NCI-H1092 treated with DMSO at 0.1 percent for 48 hours (cell line): Measurements from ENCODE around the gene ALDOB.
A peak's percentile ranks its signal among the peaks of the same experiment; 100 is the strongest.

Source experiments
- DNase-seq: peaks from one replicate; lab custom pipeline; 2025; lab: John Stamatoyannopoulos, UW

The ALDOB gene

GRCh38 chr9:101455656-101456240 is 20.2 kb upstream of the ALDOB start:
- DNase-seq: no peak

- DNase-seq: no peak
Observed at GRCh38 chr9:101453776-101454570, 18.4 kb upstream of the ALDOB start.

GRCh38 chr9:101451498-101451897 is 15.9 kb upstream of the ALDOB start:
- DNase-seq: no peak

GRCh38 chr9:101450931-101451330 is 15.4 kb upstream of the ALDOB start:
- DNase-seq: no peak

GRCh38 chr9:101449071-101449721 is 13.6 kb upstream of the ALDOB start:
- DNase-seq: peak; percentile 89

- no peak for DNase-seq
Observed at GRCh38 chr9:101448680-101449070, 13.1 kb upstream of the ALDOB start.

- no peak for DNase-seq
Observed at GRCh38 chr9:101446732-101447131, 11.2 kb upstream of the ALDOB start.

GRCh38 chr9:101445353-101446029 is 9.9 kb upstream of the ALDOB start:
- no peak for DNase-seq

- DNase-seq: peak; percentile 93
Observed at GRCh38 chr9:101443364-101443771, 7.8 kb upstream of the ALDOB start.

GRCh38 chr9:101442736-101443135 is 7.2 kb upstream of the ALDOB start:
- peak; percentile 44 for DNase-seq

GRCh38 chr9:101442318-101442717 is 6.7 kb upstream of the ALDOB start:
- DNase-seq: no peak

GRCh38 chr9:101440714-101441230 is 5.2 kb upstream of the ALDOB start:
- DNase-seq: no peak

- no peak for DNase-seq
Observed at GRCh38 chr9:101438523-101438922, 2.9 kb upstream of the ALDOB start.

- no peak for DNase-seq
Observed at GRCh38 chr9:101437806-101438232, 2.2 kb upstream of the ALDOB start.

- DNase-seq: no peak
Observed at GRCh38 chr9:101434998-101435397, 576 bp downstream of the ALDOB start.

- DNase-seq: no peak
Observed at GRCh38 chr9:101433229-101433628, 2.3 kb downstream of the ALDOB start.

- no peak for DNase-seq
Observed at GRCh38 chr9:101432740-101433139, 2.8 kb downstream of the ALDOB start.

GRCh38 chr9:101432171-101432570 is 3.4 kb downstream of the ALDOB start:
- no peak for DNase-seq

GRCh38 chr9:101429736-101430135 is 5.8 kb downstream of the ALDOB start:
- DNase-seq: no peak

- DNase-seq: no peak
Observed at GRCh38 chr9:101428909-101429308, 6.7 kb downstream of the ALDOB start.

GRCh38 chr9:101427957-101428655 is 7.5 kb downstream of the ALDOB start:
- no peak for DNase-seq

- DNase-seq: no peak
Observed at GRCh38 chr9:101427358-101427757, 8.2 kb downstream of the ALDOB start.
